SH-SY5Y (cell line): Measurements from ENCODE around the gene FRMD5.

ENCODE experiments used
- GATA2 ChIP-seq: IDR thresholded peaks from 2 replicates; pipeline ENCODE4 v1.6.1; 2011; ENCODE audit warnings: mild to moderate bottlenecking, low read depth, low read length
- GATA3 ChIP-seq: IDR thresholded peaks from 2 replicates; pipeline ENCODE4 v1.6.1; 2011; ENCODE audit warnings: low read depth, mild to moderate bottlenecking, low read length, moderate library complexity

Gene FRMD5

DNA sequence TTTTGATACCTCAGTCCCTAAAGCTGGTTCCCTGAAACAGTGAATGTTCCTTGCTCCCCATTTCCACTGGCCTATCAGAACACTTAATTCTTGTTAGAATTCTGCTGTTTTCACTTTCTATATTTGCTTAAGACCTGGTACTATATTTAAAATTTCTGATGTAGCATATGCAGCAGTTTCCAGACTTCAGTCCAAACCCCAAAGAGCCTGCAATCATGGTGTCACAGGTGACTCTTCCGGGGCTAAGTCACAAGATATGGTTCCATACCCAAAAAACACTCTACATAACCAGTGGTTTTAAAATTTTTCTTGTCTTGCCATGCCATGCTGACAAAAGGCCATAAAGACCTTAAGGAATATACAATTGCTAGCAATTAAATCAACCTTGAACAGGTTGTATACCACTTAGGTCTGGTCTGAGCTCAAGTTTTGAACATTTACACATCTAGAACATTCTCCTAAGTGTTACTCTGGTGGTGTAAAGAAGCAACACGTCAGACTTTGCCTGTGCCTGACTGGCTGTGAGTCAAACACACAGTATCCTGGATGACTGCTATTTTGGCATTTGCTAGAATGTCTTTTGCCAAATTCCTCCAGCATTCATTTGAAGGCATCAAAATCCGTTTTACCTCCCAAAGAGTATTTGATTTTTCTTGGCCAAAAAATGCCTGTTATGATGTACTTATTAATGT is 160.0 kb downstream of the FRMD5 start:
- TF ChIP-seq GATA2 = no peak
- TF ChIP-seq GATA3 = no peak

DNA sequence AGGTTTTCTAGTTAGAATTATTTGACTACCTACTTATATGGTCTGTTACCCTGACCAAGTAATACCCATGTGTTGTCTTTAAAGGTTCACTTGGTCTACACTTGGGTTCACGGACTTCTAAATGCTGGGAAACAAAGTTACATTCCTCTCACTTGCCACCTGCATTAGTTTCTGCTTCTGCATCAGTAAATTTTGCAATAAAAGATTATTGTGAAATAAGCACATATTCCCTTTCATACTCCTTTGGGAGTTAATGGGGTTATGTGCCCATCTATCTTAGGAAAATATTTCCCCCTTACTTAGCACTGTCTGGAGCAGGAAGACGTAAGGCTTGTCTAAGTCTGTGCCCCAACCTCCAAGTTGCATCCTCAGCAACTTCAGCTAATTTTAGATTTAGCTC is 160.7 kb downstream of the FRMD5 start:
- no peak for TF ChIP-seq GATA2
- TF ChIP-seq GATA3 = no peak

DNA sequence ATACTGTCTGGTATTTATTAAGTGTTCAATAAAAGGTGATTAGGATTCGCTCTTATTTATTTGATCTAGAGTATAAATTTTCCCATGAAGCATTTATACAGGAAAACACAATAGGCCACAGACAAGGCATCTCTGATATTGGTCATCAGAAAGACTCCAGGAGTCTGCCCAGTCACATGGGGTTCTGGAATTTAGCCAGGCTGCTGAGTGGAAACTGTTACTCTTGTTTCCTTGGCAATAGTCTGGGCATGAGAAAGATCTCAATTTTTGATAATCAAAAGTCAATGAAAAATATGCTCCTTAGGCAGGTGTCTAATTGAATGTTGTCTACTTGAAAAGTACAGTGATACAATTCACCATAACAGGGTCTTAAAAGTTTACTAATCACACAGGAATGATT is 161.2 kb downstream of the FRMD5 start:
- TF ChIP-seq GATA2 (no peak), GATA3 (no peak)

GRCh38 chr15:44029940-44030568 is 165.0 kb downstream of the FRMD5 start:
- TF ChIP-seq GATA2 = no peak
- no peak for TF ChIP-seq GATA3

- TF ChIP-seq GATA2 = no peak
- TF ChIP-seq GATA3 = no peak
Observed at GRCh38 chr15:44029003-44029402, 166.1 kb downstream of the FRMD5 start.

GRCh38 chr15:44028349-44028748 is 166.7 kb downstream of the FRMD5 start:
- TF ChIP-seq GATA2 (no peak), GATA3 (no peak)

DNA sequence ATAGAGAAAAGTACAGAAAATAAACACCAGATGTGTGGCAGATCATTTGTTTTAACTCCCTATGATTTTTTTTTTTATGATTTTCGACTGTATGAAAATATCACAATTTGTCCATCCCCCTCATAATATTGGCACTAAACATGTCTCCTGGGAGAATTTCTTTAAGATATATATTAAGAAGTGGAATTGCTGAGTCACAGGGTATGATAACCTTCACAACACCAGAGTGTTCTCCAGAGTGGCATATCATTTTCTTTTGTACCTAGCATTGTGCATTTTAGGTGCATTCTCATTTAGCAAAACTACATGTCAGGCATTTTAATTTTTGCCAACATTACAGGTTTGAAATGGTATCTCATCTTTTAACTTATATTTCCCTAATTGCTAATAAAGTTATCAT is 170.9 kb downstream of the FRMD5 start:
- TF ChIP-seq GATA2 (no peak), GATA3 (no peak)

DNA sequence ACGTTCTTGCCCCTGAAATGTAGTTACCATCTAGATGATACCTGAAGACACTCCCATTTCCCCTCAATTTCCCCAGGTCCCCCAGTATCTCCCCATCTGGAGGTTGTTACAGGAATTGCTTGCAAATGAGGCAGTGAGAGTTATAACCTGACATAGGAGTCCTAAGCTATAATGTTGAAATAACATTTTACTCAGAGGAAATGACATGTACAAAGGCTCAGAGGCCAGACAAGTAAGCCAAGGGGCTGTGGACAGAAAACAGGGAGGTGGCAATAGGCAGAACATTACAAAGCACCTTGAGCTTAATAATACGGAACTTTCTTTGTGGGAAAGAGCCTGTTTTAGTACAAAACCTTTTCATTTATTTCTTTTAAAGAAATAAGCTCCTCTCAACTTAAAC is 171.9 kb downstream of the FRMD5 start:
- TF ChIP-seq GATA2 (no peak), GATA3 (no peak)

GRCh38 chr15:44018151-44018550 is 176.9 kb downstream of the FRMD5 start:
- TF ChIP-seq GATA2 (no peak), GATA3 (no peak)

DNA sequence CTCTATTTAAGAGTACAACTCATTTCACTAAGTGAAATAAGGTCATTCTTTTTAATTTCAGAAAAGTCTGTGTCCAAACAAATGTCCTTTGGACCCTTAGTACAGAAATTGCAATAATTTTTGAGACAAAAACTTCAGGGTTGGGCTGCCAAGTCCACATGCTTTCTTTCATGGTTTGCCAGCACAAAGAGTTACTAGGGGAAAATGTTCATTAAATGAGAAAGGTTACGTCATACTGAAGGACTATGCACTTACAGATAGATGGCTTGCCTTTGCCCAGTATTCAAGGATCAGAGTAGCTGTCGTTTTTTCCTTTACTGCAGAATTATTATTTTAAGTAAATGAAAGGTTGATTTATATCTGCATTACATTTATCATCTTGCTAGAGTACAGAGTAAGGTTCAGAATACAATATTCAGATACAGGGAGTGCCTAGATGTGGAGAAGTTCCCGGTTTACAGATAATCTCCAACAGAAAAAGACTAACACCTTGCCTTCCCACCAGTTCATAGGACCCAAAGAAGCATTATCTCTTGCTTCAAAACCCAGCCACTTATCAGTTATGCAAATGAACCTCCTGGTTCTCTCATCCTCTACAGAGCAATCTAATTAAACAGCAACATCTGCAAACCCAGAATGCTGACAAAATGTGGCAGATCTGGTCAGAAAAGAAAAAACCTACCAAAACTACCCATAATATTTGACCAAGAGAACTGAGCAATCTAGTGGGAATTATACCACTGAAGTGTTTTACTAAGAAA is 179.3 kb downstream of the FRMD5 start:
- TF ChIP-seq GATA3 = no peak

GRCh38 chr15:44011238-44011854 is 183.7 kb downstream of the FRMD5 start:
- no peak for TF ChIP-seq GATA2
- no peak for TF ChIP-seq GATA3

DNA sequence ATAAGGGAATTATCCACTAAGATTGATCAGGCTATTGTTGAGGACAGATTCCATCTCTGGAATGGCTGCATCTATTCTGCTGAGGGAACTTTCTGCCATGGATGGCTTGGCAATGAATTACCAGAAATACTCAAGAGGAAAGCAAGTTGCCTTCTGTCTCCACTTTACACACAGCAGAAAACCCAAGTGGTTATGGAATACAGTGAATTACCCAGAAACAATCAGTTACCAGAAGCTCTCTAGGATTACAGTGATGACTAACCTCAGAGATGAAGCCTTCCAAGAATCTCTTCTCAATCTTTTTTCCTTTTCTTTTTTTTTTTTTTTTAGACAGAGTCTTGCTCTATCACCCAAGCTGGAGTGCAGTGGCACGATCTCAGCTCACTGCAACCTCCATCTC is 185.0 kb downstream of the FRMD5 start:
- no peak for TF ChIP-seq GATA3
- TF ChIP-seq GATA2 = no peak

GRCh38 chr15:44009038-44009437 is 186.0 kb downstream of the FRMD5 start:
- TF ChIP-seq GATA2 (no peak), GATA3 (no peak)

DNA sequence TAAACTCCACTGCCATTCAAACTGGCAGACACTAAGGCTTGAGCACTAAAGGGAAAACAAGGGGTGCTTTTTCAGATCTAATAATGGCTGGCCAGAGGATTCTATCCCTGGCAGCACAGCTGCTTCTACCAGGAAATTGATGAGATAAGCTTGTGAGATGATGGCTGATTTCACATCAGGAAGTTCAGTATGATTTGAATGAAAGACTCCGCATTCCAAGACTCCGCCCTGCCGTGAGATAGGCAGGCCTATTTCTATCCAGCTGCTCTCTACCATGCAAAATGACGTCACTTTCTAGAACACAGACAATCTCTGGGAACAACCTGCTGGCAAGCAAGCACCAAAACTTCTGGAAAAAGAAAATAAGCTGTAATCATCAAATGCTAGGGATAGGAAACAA is 196.5 kb downstream of the FRMD5 start:
- no peak for TF ChIP-seq GATA3
- TF ChIP-seq GATA2 = peak; percentile 47; the same call in 1 of the 2 replicates
